ENCODE data around the gene PEX26. TPM values are rescaled to one million over a fixed set of nuclear protein-coding genes. Genes with fewer than 3 reads are reported as not detected.
"Not testable (repeated sequence)": the region's sequence is repeated elsewhere in the genome, so short reads cannot be mapped to it uniquely, and the experiment has no call there.

Gene PEX26
- total RNA-seq, 2 experiments from 2014 or later, result 35.5 to 35.9 TPM

DNA sequence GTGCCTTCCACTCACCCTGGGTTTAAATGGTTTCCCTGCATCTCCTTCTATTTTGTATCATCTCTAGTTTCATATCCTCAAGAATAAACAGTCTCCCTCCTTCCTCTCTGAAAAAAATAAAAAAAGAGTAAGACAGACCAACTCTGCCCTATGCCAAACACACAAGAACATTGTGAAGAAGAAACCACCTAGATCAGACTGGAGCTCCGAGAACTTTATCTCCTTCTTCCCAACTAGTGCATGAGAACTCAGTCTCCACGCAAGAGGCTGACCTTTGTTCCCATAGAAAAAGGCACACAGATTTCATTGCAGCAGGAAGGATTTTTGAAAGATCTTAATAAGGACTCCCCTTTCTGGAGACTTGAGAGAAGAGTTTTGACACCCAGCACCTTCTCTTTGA is 8.7 kb upstream of the PEX26 start:
- peaks cover 50% of the 10 kb centered on the region for H3K27me3 Mint-ChIP-seq
- H3K36me3 Mint-ChIP-seq (ENCODE audit: low read depth), result no peaks in the 10 kb centered on the region
- H3K9me3 Mint-ChIP-seq, result no peaks in the 10 kb centered on the region
- H3K4me3 Mint-ChIP-seq, result no peak overlapping the region
- DNase-seq, result no peak
- CTCF ChIA-PET, result interaction anchor here (1.3 kb wide), 1 partner anchor 9 kb away, joined by 5 read pairs; the partner anchor contains the start of gene PEX26
- POLR2A ChIA-PET, result no interaction called here
- no peaks in the 10 kb centered on the region for H3K4me1 Mint-ChIP-seq
- H3K27ac Mint-ChIP-seq, result no peak overlapping the region

DNA sequence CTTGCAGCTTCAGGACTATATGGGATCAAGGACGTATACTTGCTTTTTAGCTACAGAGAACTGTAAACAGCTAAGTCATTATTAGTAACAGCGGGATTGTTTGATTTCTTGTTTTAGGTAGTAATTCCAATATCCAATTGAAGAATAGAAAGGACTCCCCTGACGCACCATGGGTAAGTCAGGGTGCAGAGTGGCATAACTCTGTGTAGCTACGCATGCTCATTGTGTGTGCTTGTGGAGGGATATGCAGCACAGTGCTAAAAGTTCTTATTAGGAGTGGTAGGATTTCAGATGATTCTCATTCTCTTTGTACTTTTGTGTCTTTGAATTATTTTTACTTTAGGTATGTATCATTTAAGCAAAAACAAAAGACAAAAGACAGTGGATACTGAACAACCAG is 7.7 kb upstream of the PEX26 start:
- Mint-ChIP-seq H3K36me3 (ENCODE audit: low read depth) (no peaks in the 10 kb centered on the region), H3K27me3 (peaks cover 43% of the 10 kb centered on the region), H3K4me3 (no peak overlapping the region), H3K9me3 (no peaks in the 10 kb centered on the region), H3K4me1 (no peaks in the 10 kb centered on the region), H3K27ac (no peak overlapping the region)
- no peak for DNase-seq
- CTCF ChIA-PET, result no interaction called here
- POLR2A ChIA-PET, result no interaction called here

DNA sequence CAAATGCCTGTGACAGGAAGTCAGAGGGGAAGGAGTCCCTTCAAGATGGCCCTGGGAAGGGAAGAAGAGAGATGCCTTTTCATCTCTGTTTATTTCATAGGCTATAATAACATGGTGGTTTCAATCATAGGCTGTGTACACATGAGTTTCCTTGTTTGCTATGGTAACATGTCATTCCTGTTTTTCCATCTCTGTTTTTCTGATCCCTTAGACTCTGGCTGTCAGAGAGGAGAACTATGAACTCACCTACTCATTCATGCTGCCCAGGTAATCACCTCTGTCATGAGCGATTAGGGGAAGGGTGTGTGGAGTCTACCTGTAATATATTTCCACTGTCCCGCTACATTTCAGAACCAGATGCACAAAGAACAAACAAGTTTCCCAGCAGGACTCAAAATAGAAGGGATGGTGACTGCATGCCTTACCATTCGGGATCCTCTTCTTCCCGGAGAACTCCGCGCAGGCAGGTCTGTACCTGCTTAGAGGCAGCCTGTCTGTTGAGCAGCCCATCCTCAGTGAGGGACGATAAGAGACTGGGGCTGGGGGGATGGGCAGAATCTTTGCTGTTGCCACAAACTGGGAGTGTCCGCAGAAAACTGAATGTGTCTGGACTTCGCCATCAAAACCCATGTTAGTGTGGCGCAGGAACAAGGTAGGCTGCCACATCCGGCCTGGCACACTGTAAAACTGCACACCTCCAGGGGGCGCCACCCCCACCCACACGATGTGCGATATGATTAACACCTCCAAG is 7.1 kb upstream of the PEX26 start:
- CTCF ChIA-PET, result no interaction called here
- POLR2A ChIA-PET, result no interaction called here
- peaks cover 36% of the 10 kb centered on the region for H3K27me3 Mint-ChIP-seq
- no peak overlapping the region for H3K27ac Mint-ChIP-seq
- no peaks in the 10 kb centered on the region for H3K9me3 Mint-ChIP-seq
- H3K4me1 Mint-ChIP-seq, result peaks cover under 1% of the 10 kb centered on the region
- H3K36me3 Mint-ChIP-seq (ENCODE audit: low read depth), result no peaks in the 10 kb centered on the region
- no peak overlapping the region for H3K4me3 Mint-ChIP-seq
- DNase-seq, result no peak

DNA sequence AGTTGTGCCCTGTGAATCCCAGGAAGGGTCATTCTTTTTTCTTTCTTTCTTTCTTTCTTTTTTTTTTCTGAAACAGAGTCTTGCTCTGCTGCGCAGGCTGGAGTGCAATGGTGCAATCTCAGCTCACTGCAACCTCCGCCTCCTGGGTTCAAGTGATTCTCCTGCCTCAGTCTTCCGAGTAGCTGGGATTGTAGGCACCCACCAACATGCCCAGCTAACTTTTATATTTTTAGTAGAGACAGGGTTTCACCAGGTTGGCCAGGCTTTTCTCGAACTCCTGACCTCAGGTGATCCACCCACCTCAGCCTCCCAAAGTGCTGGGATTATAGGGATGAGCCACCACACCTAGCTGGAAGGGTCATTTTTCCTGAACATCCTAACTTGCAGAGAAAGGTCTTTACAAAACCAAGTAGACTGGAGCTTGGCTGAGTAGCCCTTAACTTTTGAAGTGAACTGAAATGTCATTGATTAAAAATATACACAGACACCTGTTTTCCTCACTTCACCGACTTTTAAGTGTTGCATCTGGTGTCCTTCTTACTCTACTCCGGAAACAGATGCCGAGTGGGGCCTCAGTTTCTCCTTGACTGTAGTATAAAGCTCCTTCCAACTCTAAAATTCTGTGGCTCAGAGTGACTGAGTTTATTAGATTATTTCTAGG is 6.4 kb upstream of the PEX26 start:
- not testable (repeated sequence) for H3K4me1 Mint-ChIP-seq; H3K9me3 Mint-ChIP-seq; H3K4me3 Mint-ChIP-seq; H3K27ac Mint-ChIP-seq; DNase-seq; H3K36me3 Mint-ChIP-seq (ENCODE audit: low read depth)
- POLR2A ChIA-PET, result interaction anchor here (1.1 kb wide), 1 partner anchor 8 kb away, joined by 3 read pairs; no protein-coding TSS in a partner anchor
- peaks cover 29% of the 10 kb centered on the region for H3K27me3 Mint-ChIP-seq
- CTCF ChIA-PET, result interaction anchor here (0.7 to 2.2 kb wide), 3 partner anchors 9 to 286 kb away, joined by 3 to 7 read pairs (median 3); no protein-coding TSS in a partner anchor

DNA sequence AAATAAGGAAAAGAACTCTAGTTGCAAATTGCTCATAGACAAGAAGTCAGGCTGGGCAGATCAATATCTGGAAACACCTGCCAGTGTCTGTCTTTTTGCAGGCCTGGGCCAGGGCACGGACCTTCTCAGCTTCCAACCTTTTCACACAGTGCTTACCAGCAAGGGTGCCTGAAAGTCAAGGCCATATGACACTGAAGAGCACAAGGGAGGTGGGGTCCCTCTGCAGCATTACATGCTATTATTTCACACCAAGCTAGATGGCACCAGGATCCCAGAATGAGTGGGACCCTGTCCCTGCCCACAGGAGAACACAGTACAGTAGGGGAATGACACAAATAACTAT is 5.9 kb upstream of the PEX26 start:
- peaks cover 10% of the 10 kb centered on the region for H3K4me1 Mint-ChIP-seq
- no peak for DNase-seq
- no peak overlapping the region for H3K27ac Mint-ChIP-seq
- ChIA-PET CTCF (interaction anchor here (0.7 to 2.2 kb wide), 3 partner anchors 9 to 286 kb away, joined by 3 to 7 read pairs (median 3); no protein-coding TSS in a partner anchor), POLR2A (interaction anchor here (1.1 to 1.3 kb wide), 2 partner anchors 9 to 17 kb away, joined by 3 read pairs; no protein-coding TSS in a partner anchor)
- no peak overlapping the region for H3K4me3 Mint-ChIP-seq
- H3K27me3 Mint-ChIP-seq, result peaks cover 25% of the 10 kb centered on the region
- no peaks in the 10 kb centered on the region for H3K36me3 Mint-ChIP-seq (ENCODE audit: low read depth)
- no peaks in the 10 kb centered on the region for H3K9me3 Mint-ChIP-seq

- POLR2A ChIA-PET, result interaction anchor here (1.3 kb wide), 1 partner anchor 16 kb away, joined by 3 read pairs; no protein-coding TSS in a partner anchor
- no peak overlapping the region for H3K4me3 Mint-ChIP-seq
- H3K9me3 Mint-ChIP-seq, result no peaks in the 10 kb centered on the region
- no peak overlapping the region for H3K27ac Mint-ChIP-seq
- peaks cover 15% of the 10 kb centered on the region for H3K4me1 Mint-ChIP-seq
- H3K36me3 Mint-ChIP-seq (ENCODE audit: low read depth), result peaks cover under 1% of the 10 kb centered on the region
- DNase-seq, result no peak
- CTCF ChIA-PET, result interaction anchor here (2.2 kb wide), 1 partner anchor 288 kb away, joined by 7 read pairs; no protein-coding TSS in a partner anchor
- peaks cover 12% of the 10 kb centered on the region for H3K27me3 Mint-ChIP-seq
Observed at GRCh38 chr22:18073467-18073866, 4.3 kb upstream of the PEX26 start.

GRCh38 chr22:18073927-18074326 is 3.9 kb upstream of the PEX26 start:
- POLR2A ChIA-PET; DNase-seq; H3K27me3 Mint-ChIP-seq; H3K27ac Mint-ChIP-seq; H3K36me3 Mint-ChIP-seq (ENCODE audit: low read depth); H3K4me3 Mint-ChIP-seq; H3K9me3 Mint-ChIP-seq: not testable (repeated sequence)
- peaks cover 20% of the 10 kb centered on the region for H3K4me1 Mint-ChIP-seq
- CTCF ChIA-PET, result interaction anchor here (6.1 kb wide), 1 partner anchor 244 kb away, joined by 89 read pairs; no protein-coding TSS in a partner anchor

GRCh38 chr22:18075101-18075719 is 2.6 kb upstream of the PEX26 start:
- Mint-ChIP-seq H3K27me3 (no peaks in the 10 kb centered on the region), H3K27ac (no peak overlapping the region), H3K4me3 (no peak overlapping the region), H3K4me1 (peaks cover 31% of the 10 kb centered on the region), H3K9me3 (no peaks in the 10 kb centered on the region), H3K36me3 (ENCODE audit: low read depth) (peaks cover 15% of the 10 kb centered on the region)
- ChIA-PET POLR2A (interaction anchor here (1.2 to 4.9 kb wide), 7 partner anchors 16 to 298 kb away, joined by 3 to 72 read pairs (median 6); partner anchors contain the start of gene USP18), CTCF (interaction anchor here (0.7 to 6.1 kb wide), 14 partner anchors 10 to 334 kb away, joined by 3 to 89 read pairs (median 6); partner anchors contain the start of gene USP18)
- DNase-seq, result no peak

- Mint-ChIP-seq H3K27ac (no peak overlapping the region), H3K36me3 (ENCODE audit: low read depth) (peaks cover 22% of the 10 kb centered on the region)
Observed at GRCh38 chr22:18075720-18076497, 1.9 kb upstream of the PEX26 start.

DNA sequence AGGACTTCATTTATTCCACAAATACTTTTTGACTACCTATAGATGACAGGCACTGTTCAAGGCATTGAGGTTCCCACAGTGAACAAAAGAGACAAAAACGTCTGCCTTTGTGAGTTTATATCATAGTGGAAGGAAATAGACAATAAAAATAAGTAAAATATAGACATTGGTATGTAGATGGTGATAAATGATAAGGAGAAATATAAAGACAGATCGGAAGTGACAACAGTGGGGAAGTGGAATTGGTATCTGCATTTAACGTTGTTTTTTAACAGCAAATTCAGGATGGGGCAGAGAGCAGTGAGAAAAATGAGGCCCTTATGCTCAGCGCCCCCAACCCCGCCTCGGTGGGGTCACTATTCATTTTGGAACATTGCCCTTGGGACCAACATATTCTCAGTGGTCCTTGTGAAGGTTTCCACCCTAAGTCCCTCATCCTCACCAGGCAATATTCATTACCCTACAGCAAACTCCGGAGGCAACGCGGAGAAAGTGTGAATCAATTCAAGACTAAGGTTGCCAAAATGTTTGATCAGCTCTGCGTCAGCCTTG is 627 bp upstream of the PEX26 start:
- peak overlapping the region; percentile 93 for H3K4me3 Mint-ChIP-seq
- peaks cover 48% of the 10 kb centered on the region for H3K4me1 Mint-ChIP-seq
- ChIA-PET POLR2A (interaction anchor here (0.7 to 4.9 kb wide), 24 partner anchors 12 to 438 kb away, joined by 3 to 72 read pairs (median 5); partner anchors contain the start of genes BCL2L13, BID and USP18), CTCF (interaction anchor here (0.6 to 6.1 kb wide), 16 partner anchors 9 to 519 kb away, joined by 3 to 89 read pairs (median 6); partner anchors contain the start of genes MICAL3 and USP18)
- DNase-seq, result no peak
- no peaks in the 10 kb centered on the region for H3K27me3 Mint-ChIP-seq
- H3K27ac Mint-ChIP-seq, result peak overlapping the region; percentile 93
- H3K36me3 Mint-ChIP-seq (ENCODE audit: low read depth), result peaks cover 35% of the 10 kb centered on the region
- no peaks in the 10 kb centered on the region for H3K9me3 Mint-ChIP-seq

More at GRCh38 chr22:18075720-18076497, 1.9 kb upstream of the PEX26 start:
- peaks cover 37% of the 10 kb centered on the region for H3K4me1 Mint-ChIP-seq
- no peaks in the 10 kb centered on the region for H3K27me3 Mint-ChIP-seq
- H3K9me3 Mint-ChIP-seq, result no peaks in the 10 kb centered on the region
- H3K4me3 Mint-ChIP-seq, result peak overlapping the region; percentile 33
- CTCF ChIA-PET, result interaction anchor here (0.6 to 6.1 kb wide), 30 partner anchors 10 to 518 kb away, joined by 3 to 89 read pairs (median 4); partner anchors contain the start of gene USP18
- POLR2A ChIA-PET, result interaction anchor here (0.7 to 4.9 kb wide), 13 partner anchors 11 to 1007 kb away, joined by 3 to 72 read pairs (median 3); partner anchors contain the start of genes BCL2L13 and USP18
- peak; percentile 28 for DNase-seq

DNA sequence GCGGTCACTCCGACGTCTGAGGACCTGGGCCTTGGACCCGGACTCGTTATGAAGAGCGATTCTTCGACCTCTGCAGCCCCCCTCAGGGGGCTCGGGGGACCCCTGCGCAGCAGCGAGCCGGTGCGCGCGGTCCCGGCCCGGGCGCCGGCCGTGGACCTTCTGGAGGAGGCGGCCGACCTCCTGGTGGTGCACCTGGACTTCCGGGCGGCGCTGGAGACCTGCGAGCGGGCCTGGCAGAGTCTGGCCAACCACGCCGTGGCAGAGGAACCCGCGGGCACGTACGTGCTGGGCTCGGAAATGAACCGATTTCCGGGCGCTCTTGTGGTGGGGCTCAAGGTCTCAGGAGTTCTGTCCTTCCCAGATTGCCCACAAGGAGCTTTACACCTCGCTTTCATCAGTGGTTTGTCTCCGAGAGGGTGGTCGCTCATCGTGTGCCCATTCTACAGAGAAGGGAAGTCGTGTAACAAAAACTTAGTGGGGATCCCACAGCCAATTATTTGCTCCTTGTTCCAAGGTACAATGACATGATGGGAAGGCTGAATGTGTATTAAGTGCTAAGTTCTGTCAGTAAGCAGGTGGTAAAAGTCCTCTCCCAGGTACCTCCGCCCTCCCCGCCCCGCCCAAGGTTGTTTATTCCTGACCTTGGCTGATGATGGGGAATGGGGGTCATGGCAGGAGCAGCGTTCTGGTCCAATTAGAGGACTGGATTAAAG is 695 bp downstream of the PEX26 start:
- DNase-seq, result peak; percentile 64
- H3K4me1 Mint-ChIP-seq, result peaks cover 60% of the 10 kb centered on the region
- peak overlapping the region; percentile 93 for H3K4me3 Mint-ChIP-seq
- CTCF ChIA-PET, result interaction anchor here (1.0 to 6.1 kb wide), 9 partner anchors 10 to 293 kb away, joined by 3 to 89 read pairs (median 7); partner anchors contain the start of genes MICAL3 and USP18
- peak overlapping the region; percentile 93 for H3K27ac Mint-ChIP-seq
- no peaks in the 10 kb centered on the region for H3K27me3 Mint-ChIP-seq
- POLR2A ChIA-PET, result interaction anchor here (0.7 to 4.9 kb wide), 20 partner anchors 13 to 449 kb away, joined by 3 to 72 read pairs (median 5); partner anchors contain the start of genes BCL2L13, BID and USP18
- peaks cover 48% of the 10 kb centered on the region for H3K36me3 Mint-ChIP-seq (ENCODE audit: low read depth)
- H3K9me3 Mint-ChIP-seq, result no peaks in the 10 kb centered on the region
